HG02840 (cell line): Measurements from ENCODE around the gene DYNC2LI1.

Experiments
- ATAC-seq: cut with Tn5 transposase; IDR thresholded peaks from one replicate; pipeline ENCODE4 v1.9.1; 2021; ENCODE audit warnings: mild to moderate bottlenecking, moderate library complexity, moderate number of reproducible peaks; ENCODE audit not compliant: unreplicated experiment, low FRiP score

The DYNC2LI1 gene

GRCh38 chr2:43841949-43842865 lies 68.4 kb downstream of the DYNC2LI1 start:
- no peak for ATAC-seq

GRCh38 chr2:43842866-43843226 lies 69.0 kb downstream of the DYNC2LI1 start:
- ATAC-seq = no peak

- no peak for ATAC-seq
These were observed 71.3 kb downstream of the DYNC2LI1 start for GRCh38 chr2:43845181-43845580.

GRCh38 chr2:43846140-43846793 lies 72.4 kb downstream of the DYNC2LI1 start:
- no peak for ATAC-seq

- no peak for ATAC-seq
These were observed 74.4 kb downstream of the DYNC2LI1 start for GRCh38 chr2:43848214-43848613.

- ATAC-seq = no peak
These were observed 77.5 kb downstream of the DYNC2LI1 start for GRCh38 chr2:43851011-43851980.

- ATAC-seq = no peak
These were observed 78.4 kb downstream of the DYNC2LI1 start for GRCh38 chr2:43852196-43852730.

GRCh38 chr2:43853141-43854081 lies 79.6 kb downstream of the DYNC2LI1 start:
- no peak for ATAC-seq

GRCh38 chr2:43854671-43855070 lies 80.8 kb downstream of the DYNC2LI1 start:
- no peak for ATAC-seq

- ATAC-seq = no peak
These were observed 81.5 kb downstream of the DYNC2LI1 start for GRCh38 chr2:43855292-43855691.
